HG03139 (cell line): Measurements from ENCODE around the gene NCK2.

Experiments used
- ATAC-seq: cut with Tn5 transposase; IDR thresholded peaks from one replicate; pipeline ENCODE4 v1.9.1; 2021; ENCODE audit not compliant: unreplicated experiment

NCK2 gene

DNA sequence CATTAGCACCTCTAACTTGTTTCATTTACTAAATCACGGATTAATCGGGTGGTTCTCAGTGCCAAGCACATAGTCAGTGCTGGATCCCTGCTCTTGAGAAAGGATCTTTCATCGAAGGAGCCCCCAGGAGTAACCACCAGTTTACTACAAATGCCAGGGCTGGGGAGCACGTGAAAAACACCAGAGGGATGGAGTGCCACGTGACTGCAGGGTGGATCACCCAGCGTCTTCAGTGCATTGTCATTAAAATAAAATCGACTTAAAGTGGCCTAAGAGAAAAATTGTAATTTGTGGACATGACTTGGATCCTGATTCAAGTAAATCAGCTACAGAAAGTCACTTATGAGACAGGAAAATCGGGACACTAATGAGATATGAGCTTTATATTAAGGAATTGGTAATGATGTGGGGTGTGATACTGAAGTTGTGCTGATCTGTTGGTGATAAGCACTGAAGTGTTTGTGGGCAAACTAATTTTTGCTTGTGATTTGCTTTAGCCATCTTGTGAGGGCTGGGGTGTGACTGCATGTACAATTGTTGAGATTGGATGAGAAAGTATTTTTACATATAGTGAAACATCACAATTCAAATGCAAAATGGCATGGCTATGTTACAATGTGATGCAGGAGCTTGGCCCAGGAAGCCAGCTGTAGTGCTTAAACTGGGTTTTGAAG, 63.8 kb downstream of the NCK2 start:
- ATAC-seq, result no peak

DNA sequence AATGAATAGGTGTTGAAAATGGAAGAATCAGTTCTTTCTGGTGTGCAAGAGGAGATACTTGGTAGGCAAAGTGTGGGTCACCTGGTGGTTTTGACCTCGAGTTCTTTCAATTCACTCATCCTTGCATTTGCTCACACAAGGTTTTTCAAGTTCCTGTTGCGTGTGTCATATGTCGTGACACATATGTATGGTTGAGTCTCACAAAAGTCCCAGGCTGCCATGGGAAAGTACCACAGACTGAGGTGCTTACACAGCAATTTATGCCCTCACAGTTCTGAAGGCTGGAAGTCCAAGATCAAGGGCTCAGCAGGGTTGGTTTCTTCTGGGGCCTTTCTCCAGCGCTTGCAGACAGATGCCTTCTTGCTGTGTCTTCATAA, 64.4 kb downstream of the NCK2 start:
- no peak for ATAC-seq

DNA sequence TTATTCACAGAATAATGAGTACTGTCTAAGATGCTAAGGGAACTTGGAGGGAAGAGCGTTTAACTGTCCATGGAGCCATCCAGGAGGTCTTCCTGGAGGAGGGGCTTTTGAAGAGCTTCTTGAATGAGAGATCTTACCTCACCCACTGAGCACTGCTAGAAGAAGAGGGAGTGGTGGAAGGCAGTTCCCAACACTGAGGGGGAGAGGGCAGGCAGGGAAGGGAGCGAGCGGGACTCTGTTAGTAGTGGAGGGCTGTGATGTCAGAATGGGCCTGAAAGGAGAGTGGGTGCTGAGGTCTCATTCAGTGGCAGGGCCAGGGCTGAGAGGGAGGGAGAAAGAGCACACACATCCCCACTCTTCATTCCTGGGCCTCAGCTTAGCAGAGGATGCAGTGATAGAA, 65.0 kb downstream of the NCK2 start:
- no peak for ATAC-seq

DNA sequence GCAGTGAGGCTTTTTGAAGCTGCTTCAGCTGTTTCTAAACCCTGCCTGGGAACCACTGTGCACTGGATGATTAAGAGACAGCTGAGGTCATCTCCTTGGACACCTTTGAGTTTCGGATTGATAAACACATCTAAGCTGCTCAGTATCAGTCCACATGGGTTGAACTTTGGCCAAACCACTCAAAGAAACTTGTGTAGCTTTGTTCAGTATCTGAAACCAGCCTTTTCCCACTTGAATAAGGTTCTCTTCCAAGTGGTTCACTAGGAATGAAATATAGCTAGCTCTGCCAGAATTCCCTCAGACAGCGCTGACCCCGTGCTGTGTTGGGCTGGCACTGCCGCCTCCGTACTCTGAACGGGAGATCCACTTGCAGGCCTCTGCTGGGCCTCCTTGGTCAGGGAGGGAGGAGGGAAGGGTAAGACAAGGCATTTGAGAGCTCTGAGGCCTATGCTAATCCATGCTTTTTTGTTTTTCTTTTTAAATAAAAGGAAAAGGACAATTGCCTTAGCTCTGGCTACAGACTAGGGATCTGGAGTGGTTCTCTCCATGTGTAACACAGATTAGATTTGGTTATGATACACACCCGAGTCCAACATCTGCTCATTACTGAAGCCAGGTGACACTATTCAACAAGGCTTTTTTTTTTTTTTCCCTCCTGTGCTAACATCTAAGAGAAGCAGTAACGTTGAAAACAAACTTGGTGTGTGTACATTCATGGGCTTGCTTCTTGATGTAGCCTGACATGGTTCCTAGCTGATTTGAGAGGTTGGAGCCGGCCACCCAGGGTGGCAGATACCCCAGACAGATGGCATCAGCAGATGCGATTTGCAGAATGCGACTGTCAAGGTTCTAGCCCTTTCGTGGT, 67.7 kb downstream of the NCK2 start:
- ATAC-seq, result peak; percentile 92

DNA sequence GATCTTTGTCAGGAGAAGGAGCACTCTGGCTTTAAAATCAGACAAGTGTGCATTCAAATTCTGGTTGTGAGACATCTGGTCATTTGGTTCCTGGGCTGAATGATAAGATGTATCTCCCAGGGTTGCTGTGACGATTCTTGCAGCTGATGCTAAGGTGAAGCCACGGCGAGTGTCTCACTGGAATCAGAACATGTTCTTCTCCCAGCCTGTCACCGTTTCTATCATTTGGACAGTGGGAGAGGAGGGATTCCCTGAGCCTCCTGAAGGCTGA, 68.3 kb downstream of the NCK2 start:
- ATAC-seq, result no peak

DNA sequence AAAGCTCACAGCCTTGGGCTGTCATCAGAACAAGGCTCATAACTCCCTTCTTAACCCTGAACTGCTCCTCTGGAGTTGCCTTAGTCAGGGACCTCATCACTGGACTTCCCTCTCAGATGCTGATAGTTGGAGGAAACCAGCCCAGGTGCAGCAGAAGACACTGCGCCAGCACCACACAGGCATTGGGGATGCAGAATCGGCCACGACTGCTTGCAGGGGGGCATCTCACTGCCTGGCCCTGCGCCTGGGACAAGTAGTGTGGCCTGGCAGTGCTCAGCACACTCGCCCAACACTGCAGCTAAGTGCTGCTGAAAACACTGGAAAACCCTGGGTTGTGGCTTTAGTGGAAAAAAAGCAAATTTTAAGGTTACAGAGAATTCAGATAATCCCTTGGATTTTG, 68.7 kb downstream of the NCK2 start:
- ATAC-seq, result no peak

DNA sequence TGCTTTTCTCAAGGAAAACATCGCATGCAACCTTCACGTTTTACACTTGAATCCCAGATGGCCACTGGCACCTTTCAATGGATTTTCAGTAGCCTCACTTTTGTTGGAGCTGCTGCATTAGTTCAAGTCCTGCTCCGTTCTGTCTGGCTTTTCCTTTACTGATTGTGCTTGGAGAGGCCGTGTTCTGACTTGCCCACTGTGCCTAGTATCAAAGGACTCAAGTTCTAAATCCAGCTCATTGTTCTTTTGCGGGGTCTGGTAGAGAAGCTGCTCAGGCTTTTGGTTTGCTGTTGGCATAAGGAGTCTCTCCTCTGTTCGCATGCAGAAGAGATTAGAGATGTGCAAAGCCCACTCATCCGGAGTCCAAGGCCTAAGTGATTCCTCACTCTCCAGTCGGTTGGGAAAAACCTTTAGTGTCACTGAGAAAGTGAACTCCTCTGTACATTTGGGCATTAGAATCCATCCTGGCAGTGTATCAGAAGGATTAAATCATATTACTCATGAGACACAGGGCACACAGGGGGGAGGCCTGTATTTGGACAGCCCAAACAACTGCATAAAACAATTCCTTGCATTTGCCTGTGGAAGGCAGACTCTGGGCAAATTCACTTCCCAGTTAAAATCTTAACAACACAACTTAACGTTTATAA, 69.7 kb downstream of the NCK2 start:
- ATAC-seq, result no peak

DNA sequence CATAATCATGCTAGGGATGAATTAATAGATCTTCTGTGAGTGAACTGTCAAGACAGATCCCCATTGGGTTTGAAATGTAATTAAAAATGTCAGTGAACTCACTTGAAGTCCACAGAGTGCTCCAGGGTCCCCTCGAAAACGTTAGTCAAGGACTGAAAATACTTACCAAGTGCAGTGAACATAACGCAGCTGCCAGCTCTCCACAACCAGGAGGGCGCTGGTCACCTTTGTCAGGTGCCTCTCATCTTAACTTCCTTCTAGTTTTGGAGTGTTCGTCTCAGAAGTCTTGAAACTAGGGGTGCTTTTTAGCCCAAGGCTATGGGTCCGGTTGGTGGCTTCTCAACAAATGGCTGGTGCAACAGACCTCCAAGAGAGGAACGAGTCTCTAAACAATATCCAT, 70.7 kb downstream of the NCK2 start:
- no peak for ATAC-seq

DNA sequence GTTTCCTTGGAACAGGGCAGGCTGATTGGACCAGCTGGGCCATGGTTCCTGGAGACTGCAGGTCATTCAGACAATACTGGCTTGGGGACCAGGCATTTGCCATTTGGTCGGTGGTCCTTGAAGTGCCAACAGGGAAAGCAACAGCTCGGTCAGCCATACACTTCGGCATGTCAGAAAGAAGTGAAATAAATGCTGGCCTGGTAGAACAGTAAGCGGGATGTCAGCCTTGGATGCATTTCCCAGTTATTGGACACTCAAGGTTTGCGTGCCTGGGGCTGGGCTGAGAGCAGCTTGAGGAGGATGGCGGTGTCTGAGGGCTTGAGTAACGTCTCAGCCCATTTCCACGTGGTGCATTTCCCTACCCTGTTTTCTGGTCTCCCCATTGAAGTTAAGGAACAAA, 75.4 kb downstream of the NCK2 start:
- ATAC-seq, result no peak

DNA sequence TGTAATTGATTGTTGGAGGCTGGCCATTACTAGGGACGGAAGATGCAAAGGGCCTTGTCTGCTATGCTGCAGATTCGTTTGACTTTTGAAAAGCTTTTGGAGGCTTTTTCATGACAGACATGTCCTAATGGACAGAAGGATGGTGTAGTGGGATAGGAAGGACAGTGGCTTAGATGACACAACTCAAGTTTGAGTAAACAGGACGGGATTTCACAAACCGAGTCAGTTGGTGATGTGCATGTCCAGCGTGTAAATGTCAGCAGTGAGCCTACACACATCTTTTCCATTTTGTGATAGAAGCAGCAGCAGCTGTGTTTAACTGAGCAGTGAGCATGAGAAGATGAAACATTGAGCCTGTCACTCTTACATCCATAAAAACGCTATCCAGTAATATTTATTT, 76.0 kb downstream of the NCK2 start:
- no peak for ATAC-seq

DNA sequence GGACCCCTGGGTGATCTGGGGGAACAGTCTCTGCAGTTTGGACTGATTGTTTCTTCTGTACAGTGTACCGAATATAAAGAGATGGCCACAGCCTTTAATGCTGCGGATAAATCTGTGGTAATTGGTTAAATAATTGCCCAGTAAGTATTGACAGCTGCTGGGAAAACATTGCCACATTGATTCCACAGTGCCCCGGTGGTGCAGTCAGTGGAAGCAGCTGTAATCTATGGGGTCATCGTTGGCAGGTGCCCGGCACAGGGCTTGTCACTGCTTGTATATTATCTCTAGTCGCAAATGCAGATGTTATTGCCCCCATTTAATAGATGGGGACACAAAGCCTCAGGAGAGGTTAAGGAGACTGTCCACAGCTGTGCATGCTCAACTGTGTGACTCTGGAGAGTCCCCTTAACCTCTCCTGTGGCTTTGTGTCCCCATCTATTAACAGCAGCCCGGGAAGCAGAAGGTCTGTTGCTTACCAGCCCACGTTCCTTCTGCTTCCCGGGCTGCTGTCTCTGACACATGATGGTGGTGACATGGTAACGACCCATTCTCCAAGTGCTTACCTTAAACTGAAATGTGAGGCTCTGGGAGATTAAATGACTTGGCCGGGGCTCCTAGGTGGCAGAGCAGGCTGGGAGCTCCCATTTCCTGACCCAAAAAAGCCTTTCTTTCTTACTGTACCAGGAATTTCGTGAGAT, 76.9 kb downstream of the NCK2 start:
- ATAC-seq, result no peak

DNA sequence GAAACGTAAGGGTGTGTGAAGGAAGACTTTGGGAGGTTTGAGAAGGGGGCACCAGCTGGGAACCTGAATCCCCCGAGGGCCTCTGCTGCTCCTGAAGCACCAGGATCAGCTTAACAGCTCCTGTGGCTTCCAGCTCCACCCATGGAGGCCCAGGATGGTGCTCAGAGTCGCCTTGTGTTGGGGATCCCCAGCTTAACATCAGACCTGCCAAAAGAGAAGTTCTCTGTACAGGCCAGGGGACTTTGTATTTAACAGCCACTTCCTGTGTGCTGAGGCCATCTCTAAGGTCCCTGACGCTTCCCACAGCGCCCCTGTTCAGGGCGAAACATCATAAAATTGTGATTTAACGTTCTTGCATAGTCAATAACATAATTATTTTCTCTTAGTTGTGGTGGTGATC, 77.5 kb downstream of the NCK2 start:
- ATAC-seq, result peak; percentile 70

DNA sequence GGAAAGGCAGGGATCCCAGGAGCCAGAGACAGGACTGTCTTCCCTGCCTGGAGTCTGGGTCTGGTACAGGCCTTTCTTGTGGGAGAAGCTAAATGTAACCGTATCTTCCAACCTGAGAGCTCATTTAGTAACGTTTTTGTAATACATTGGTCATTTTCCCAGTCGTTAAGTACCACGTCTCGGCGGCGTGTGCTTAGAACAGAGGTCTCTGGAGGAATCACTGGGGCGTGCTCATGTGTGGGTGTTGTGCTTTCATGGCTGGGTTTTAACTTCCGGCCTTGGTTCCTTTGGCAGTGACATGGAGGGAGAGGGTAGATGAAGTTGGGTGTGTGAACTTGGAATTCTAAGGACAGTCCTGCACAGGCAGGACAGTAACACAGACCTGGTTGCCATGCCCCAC, 79.7 kb downstream of the NCK2 start:
- no peak for ATAC-seq

DNA sequence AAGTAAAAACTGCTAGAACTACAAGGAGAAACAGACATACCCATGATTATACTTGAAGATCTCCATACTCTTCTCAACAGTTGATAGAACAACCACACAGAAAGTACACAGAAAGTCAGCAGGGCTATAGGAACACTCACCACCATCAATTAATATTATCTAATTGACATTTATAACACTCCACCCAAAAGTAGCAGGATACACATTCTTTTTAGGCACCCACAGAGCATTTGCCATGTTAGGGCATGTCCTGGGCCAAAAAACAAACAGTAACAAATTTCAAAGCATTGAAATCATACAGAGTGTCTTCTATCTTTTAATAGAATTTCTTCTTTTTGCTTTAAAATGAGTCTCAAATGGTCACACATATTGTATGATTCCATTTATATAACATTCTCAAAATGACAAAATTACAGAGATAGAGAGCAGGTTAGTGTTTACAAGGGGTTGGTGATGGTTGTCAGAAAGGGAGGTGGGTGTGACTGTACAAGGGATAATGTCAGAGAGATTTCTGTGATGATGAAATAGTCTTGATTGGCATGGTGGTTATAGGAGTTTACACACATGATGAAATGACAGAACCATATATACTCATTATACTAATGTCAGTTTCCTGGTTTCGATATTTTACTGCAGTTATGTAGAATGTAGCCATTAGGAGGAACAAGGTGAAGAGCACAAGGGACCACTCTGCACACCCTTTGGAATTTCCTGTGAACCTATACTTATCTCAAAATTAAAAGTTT, 82.8 kb downstream of the NCK2 start:
- ATAC-seq, result no peak

DNA sequence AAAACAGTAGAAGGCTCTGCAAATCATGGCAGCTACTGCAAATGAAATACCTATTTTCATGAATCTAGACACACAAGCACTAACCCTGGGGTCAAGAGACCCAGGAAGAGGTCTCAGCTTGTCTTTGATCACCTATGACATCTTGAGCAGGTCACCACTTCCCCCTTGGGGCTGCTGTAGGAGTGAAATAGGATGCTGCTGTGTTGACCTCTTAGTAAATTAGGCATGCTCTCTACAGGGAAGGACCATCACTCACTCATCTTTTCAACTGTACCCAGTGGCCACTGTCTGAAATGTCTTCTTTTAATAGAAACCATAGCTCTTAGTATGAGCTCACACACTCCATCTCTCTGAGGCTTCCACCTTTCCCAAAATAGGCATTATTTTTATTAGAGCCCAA, 83.8 kb downstream of the NCK2 start:
- ATAC-seq, result no peak

DNA sequence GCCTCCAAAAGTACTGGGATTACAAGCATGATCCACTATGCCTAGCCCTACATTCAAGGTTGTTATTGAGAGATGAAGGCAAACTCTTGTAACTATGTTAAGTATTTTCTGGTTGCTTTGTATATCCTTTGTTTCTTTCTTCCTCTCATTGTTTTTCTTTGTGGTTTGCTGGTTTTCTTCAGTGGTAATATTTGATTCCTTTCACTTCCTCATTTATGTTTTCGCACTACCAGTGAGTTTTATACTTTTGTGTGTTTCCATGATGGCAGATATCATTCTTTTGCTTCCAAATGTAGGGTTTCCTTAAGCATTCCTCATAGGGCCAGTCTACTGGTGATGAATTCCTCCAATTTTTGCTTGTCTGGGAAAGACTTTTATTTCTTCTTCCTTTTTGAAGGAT, 90.2 kb downstream of the NCK2 start:
- peak; percentile 73 for ATAC-seq

DNA sequence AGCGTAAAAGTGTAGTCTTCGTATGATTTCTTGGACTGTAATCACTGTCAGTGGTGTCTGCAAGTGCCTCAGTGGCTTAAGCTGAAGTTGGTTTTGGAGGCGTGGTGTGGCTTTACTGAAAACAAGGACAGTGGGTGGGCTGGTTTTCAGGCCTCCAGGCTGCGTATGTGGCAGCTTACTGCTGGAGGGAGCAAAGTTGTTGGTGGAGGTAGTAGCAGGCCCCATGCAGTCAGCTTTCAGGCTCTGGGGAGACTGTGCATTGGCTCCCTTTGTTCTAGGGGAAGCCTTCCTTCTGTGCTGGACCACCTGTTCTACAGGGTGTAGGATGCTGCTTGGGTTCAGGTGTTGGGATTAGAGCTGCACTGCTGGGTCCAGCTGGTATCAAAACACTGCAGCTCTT, 91.6 kb downstream of the NCK2 start:
- no peak for ATAC-seq

DNA sequence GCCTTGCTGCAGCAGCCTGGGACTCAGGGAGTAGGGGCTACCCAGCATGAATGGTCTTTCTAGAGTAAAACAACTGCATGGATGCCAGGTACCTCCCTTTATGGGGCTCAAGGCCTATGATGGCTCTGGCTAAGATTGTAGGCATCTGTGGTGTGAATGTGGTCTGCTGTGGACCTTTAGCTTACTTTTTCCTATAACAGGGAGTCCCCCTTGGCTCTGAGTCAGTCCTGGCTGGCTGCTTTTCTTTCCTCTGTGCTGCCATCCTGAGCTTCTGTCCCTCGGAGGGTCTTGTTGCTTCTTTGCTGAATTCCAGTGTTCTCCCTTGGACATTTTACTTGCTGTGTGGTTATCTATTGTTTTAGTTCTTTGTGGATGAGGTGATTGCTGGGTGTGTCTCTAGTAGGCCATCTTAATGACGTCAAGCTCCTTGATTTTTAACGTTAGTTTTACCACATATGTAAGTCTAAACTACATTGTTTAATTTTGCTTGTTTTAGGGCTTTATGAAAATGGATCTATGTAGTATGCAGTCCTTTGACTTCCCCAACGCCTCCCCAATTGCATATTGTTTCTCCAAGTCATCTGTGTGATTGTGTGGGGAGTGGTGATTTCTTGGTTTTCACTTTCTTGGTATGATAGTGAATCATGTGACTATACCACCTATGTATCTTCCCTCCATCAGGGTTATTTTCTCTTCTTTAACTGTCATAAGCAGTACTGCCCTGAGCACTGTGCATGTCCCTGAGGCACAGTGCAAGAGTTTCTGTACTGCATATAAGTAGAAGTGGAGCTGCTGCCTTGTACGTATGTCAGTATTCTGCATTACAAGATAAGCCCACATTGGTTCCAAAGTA, 92.4 kb downstream of the NCK2 start:
- ATAC-seq, result no peak

DNA sequence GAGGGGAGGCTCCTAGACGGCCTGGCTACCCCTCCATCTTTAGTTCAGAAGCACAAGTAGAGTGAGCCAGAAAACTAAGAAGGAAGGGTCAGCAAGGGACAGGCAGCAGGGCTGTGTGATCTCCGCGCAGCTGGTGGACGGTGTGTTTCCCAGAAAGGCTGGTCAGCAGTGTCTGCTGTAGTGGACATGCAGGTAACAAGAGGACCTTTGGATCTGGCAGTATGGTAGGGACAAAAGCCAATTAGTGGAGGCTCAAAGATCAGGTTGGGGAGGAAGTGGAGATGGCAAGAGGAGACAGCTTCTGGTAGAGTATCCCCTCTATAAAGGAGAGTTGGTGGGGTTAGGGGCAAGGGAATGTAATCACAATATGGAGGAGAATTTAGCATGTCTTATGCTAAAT, 95.1 kb downstream of the NCK2 start:
- no peak for ATAC-seq

DNA sequence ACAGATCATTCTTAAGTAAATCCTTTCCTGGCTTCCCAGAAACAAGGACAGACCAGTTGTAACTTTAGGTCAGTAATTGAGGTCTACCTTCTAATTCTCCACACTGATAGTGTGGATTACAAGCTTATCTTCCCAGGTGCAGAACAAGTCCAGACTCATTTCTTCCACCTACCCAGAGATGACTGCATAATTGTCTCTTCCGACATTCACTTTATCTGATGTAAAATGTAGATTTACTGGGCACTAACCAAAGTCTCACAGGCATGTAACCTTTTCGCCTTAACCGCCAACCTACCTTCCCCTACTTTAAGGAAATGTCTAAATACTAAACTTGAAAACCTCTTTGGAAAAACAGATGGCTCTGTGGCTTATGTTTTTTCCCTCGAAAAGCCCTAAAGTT, 96.2 kb downstream of the NCK2 start:
- ATAC-seq, result no peak
